Ovary (tissue), 3 donors: ENCODE data around the gene TMEM11.
"Not testable (repeated sequence)": the region's sequence is repeated elsewhere in the genome, so short reads cannot be mapped to it uniquely, and the experiment has no call there.

Experiments used
- EP300 ChIP-seq: sonication (generic); formaldehyde crosslinking; IDR thresholded peaks from one replicate; pipeline ENCODE4 v1.6.1; 2017; ENCODE audit warnings: antibody characterized with exemption
- POLR2A ChIP-seq: fragments of 450-650 bp; IDR thresholded peaks from one replicate; pipeline ENCODE4 v1.6.1; 2017; ENCODE audit warnings: antibody characterized with exemption, mild to moderate bottlenecking, moderate library complexity
- TF ChIP-seq, protein P1 (sequence below), 3 donors: fragments of 450-650 bp in 2 of 3; fragments of 200-600 bp in 1 of 3; IDR thresholded peaks; one replicate each; pipeline versions ENCODE4 v1.5.1 to v1.8.0; 2016 to 2022; ENCODE audit warnings: antibody characterized with exemption in 3 of 3, mild to moderate bottlenecking in 1 of 3
- donor health status: DM: no; HTN: no; CAD: no.

DNA sequence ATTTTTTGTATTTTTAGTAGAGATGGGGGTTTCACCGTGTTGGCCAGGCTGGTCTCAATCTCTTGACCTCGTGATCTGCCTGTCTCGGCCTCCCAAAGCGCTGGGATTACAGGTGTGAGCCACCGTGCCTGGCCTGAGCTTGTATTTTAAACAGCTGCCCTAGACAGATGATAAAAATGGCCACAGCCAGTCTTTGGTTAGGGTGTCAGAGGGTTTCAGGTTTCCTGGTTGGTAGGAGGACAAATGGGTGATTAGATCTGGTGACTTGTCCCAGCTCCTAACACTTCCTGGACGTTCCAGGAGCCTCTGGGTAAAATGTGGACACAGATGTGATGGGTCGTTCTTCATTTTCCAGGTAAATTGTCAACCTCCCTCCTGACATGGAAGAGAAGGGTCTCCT lies 21.5 kb downstream of the TMEM11 start:
- not testable (repeated sequence) for TF ChIP-seq POLR2A, EP300
- TF ChIP-seq, protein P1, sequence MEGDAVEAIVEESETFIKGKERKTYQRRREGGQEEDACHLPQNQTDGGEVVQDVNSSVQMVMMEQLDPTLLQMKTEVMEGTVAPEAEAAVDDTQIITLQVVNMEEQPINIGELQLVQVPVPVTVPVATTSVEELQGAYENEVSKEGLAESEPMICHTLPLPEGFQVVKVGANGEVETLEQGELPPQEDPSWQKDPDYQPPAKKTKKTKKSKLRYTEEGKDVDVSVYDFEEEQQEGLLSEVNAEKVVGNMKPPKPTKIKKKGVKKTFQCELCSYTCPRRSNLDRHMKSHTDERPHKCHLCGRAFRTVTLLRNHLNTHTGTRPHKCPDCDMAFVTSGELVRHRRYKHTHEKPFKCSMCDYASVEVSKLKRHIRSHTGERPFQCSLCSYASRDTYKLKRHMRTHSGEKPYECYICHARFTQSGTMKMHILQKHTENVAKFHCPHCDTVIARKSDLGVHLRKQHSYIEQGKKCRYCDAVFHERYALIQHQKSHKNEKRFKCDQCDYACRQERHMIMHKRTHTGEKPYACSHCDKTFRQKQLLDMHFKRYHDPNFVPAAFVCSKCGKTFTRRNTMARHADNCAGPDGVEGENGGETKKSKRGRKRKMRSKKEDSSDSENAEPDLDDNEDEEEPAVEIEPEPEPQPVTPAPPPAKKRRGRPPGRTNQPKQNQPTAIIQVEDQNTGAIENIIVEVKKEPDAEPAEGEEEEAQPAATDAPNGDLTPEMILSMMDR (IDR thresholded peaks at IDR 0.05) = not testable (repeated sequence)
